Neural cell (in vitro differentiated cells): ENCODE data around the gene ANGPT4. TPM values are rescaled to one million over a fixed set of nuclear protein-coding genes. Genes with fewer than 3 reads are reported as not detected.

Source experiments
- H2AFZ ChIP-seq: fragments of 200-600, 300-800 bp; sonication (generic), shearing (Covaris generic); 2 replicates; pipeline ENCODE4 v1.6.0; 2014; ENCODE audit warnings: low read depth, mild to moderate bottlenecking, antibody characterized with exemption, low read length, moderate library complexity
- H3F3A ChIP-seq: fragments of 200-600 bp; shearing (Covaris generic); 2 replicates; pipeline ENCODE4 v1.6.1; 2016; ENCODE audit warnings: mild to moderate bottlenecking, moderate library complexity, mixed read lengths, antibody characterized with exemption, low read length; ENCODE audit not compliant: insufficient read depth, poor library complexity, severe bottlenecking
- H3K27ac ChIP-seq: fragments of 200-600, 300-800 bp; sonication (generic), shearing (Covaris generic); 2 replicates; pipeline ENCODE4 v1.5.1; 2014; ENCODE audit warnings: mild to moderate bottlenecking, low read length, moderate library complexity
- H3K27me3 ChIP-seq: fragments of 300-800, 200-600 bp; sonication (generic), shearing (Covaris generic); 2 replicates; pipeline ENCODE4 v1.6.0; 2014; ENCODE audit warnings: mild to moderate bottlenecking, low read depth, low read length, moderate library complexity; ENCODE audit not compliant: insufficient read depth
- H3K36me3 ChIP-seq: fragments of 300-800, 200-600 bp; sonication (generic), shearing (Covaris generic); 2 replicates; pipeline ENCODE4 v1.5.1; 2014; ENCODE audit warnings: mild to moderate bottlenecking, antibody characterized with exemption, low read length, moderate library complexity; ENCODE audit not compliant: insufficient read depth
- H3K4me2 ChIP-seq: fragments of 300-800, 200-600 bp; sonication (generic), shearing (Covaris generic); 2 replicates; pipeline ENCODE4 v1.6.0; 2014; ENCODE audit warnings: mild to moderate bottlenecking, low read length
- H3K4me3 ChIP-seq: fragments of 300-800, 200-600 bp; sonication (generic), shearing (Covaris generic); 2 replicates; pipeline ENCODE4 v1.5.1; 2014; ENCODE audit warnings: mild to moderate bottlenecking, low read length, moderate library complexity
- H3K79me2 ChIP-seq: fragments of 200-600 bp; shearing (Covaris generic); replicated peaks from 2 replicates; pipeline ENCODE4 v1.6.0; 2014; ENCODE audit warnings: mild to moderate bottlenecking, low read length, moderate library complexity; ENCODE audit not compliant: insufficient read depth
- H3K9ac ChIP-seq: fragments of 300-800, 200-600 bp; sonication (generic), shearing (Covaris generic); 2 replicates; pipeline ENCODE4 v1.6.1; 2016; ENCODE audit warnings: mild to moderate bottlenecking, low read length, mixed read lengths
- H3K9me2 ChIP-seq: fragments of 200-600 bp; shearing (Covaris generic); 2 replicates; pipeline ENCODE4 v1.6.1; 2016; ENCODE audit warnings: mild to moderate bottlenecking, low read length, mixed read lengths; ENCODE audit not compliant: insufficient read depth
- H3K9me3 ChIP-seq: fragments of 200-600, 300-800 bp; sonication (generic), shearing (Covaris generic); 2 replicates; pipeline ENCODE4 v1.6.1; 2016; ENCODE audit warnings: mild to moderate bottlenecking, mixed run types, low read length, moderate library complexity, mixed read lengths
- H4K20me1 ChIP-seq: fragments of 200-600 bp; shearing (Covaris generic); 2 replicates; pipeline ENCODE4 v1.6.1; 2016; ENCODE audit warnings: mild to moderate bottlenecking, mixed run types; ENCODE audit not compliant: insufficient read depth
- EP300 ChIP-seq: fragments of 450-650 bp; conservative IDR thresholded peaks from 2 replicates; pipeline ENCODE4 v1.6.1; 2014; ENCODE audit warnings: antibody characterized with exemption, mild to moderate bottlenecking, moderate library complexity; ENCODE audit not compliant: poor library complexity, severe bottlenecking
- EZH2 ChIP-seq: fragments of 200-600, 300-800 bp; shearing (Covaris generic), sonication (generic); IDR thresholded peaks from 2 replicates; pipeline ENCODE4 v1.6.1; 2014; ENCODE audit warnings: antibody characterized with exemption, low read length, borderline replicate concordance, mild to moderate bottlenecking; ENCODE audit not compliant: insufficient read depth, poor library complexity, severe bottlenecking
- MXI1 ChIP-seq: fragments of 450-650 bp; conservative IDR thresholded peaks from 2 replicates; pipeline ENCODE4 v1.6.1; 2014; ENCODE audit warnings: antibody characterized with exemption, mild to moderate bottlenecking; ENCODE audit not compliant: poor library complexity, severe bottlenecking
- POLR2AphosphoS5 ChIP-seq: IDR thresholded peaks from 2 replicates; pipeline ENCODE4 v1.6.1; 2012
- RAD21 ChIP-seq: fragments of 450-650 bp; conservative IDR thresholded peaks from 2 replicates; pipeline ENCODE4 v1.6.1; 2014; ENCODE audit warnings: antibody characterized with exemption, mild to moderate bottlenecking, moderate library complexity
- SMC3 ChIP-seq: fragments of 450-650 bp; conservative IDR thresholded peaks from 2 replicates; pipeline ENCODE4 v1.6.1; 2014; ENCODE audit warnings: antibody characterized with exemption, mild to moderate bottlenecking, moderate library complexity; ENCODE audit not compliant: poor library complexity
- TAF1 ChIP-seq: IDR thresholded peaks from 2 replicates; pipeline ENCODE4 v1.6.1; 2012; ENCODE audit warnings: low read depth
- polyA plus RNA-seq: library from polyadenylated mRNA; depleted of rRNA; stranded (reverse); fragments of >200 nt; gene quantifications from 2 replicates; pipeline ENCODE4 v1.2.3, GENCODE V29; 2014
- TF ChIP-seq, protein P1 (sequence below): IDR thresholded peaks from 2 replicates; pipeline ENCODE4 v1.6.1; 2012; ENCODE audit warnings: borderline replicate concordance
- TF ChIP-seq, protein P2 (sequence below): fragments of 450-650 bp; IDR thresholded peaks from 2 replicates; pipeline ENCODE4 v1.5.1; 2014; ENCODE audit warnings: antibody characterized with exemption, mild to moderate bottlenecking, moderate library complexity; ENCODE audit not compliant: poor library complexity, severe bottlenecking

The ANGPT4 gene
- polyA plus RNA-seq, 1 donor from 2014 or later, result not detected

DNA sequence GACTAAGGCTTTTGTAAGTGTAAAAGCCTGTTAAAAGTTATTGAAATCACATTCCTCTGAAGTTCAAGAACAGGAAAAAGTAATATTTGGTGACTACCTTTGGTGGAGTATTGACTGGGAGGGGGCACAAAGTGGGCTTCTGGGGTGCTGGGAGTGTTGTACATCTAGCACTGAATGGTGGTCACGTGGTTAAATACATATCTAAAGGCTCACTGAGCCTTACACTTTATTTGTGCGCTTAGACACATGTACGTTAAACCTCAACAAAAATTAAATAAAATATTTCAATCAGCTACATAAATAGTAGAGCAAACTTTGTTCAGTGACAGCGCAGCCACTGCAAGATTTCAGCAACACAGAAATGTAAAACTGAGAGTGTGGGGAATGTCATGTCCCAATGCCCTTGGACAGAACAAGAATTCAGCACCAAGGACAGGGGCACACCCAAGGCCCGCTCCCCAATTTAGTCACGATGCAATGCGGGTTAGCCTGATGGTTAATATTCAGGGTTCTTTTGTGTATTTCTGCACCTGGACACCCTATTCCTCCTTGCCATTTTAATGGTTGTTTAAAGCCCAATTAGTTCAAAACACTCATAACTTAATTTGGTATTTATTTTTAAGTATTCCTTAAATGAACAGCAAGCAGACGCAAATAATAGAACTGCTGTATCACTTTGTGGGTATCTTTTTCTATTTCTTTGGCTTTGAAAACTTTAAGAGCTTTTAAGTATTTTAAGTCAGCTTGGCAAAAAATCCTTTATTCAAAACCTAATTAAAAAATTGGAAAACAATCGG is 37.4 kb downstream of the ANGPT4 start:
- TF ChIP-seq, protein P1, sequence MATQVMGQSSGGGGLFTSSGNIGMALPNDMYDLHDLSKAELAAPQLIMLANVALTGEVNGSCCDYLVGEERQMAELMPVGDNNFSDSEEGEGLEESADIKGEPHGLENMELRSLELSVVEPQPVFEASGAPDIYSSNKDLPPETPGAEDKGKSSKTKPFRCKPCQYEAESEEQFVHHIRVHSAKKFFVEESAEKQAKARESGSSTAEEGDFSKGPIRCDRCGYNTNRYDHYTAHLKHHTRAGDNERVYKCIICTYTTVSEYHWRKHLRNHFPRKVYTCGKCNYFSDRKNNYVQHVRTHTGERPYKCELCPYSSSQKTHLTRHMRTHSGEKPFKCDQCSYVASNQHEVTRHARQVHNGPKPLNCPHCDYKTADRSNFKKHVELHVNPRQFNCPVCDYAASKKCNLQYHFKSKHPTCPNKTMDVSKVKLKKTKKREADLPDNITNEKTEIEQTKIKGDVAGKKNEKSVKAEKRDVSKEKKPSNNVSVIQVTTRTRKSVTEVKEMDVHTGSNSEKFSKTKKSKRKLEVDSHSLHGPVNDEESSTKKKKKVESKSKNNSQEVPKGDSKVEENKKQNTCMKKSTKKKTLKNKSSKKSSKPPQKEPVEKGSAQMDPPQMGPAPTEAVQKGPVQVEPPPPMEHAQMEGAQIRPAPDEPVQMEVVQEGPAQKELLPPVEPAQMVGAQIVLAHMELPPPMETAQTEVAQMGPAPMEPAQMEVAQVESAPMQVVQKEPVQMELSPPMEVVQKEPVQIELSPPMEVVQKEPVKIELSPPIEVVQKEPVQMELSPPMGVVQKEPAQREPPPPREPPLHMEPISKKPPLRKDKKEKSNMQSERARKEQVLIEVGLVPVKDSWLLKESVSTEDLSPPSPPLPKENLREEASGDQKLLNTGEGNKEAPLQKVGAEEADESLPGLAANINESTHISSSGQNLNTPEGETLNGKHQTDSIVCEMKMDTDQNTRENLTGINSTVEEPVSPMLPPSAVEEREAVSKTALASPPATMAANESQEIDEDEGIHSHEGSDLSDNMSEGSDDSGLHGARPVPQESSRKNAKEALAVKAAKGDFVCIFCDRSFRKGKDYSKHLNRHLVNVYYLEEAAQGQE, result peak; percentile 66
- TF ChIP-seq SMC3, result no peak
- no peak overlapping the region for H3K9ac ChIP-seq
- no peaks in the 10 kb centered on the region for H3K79me2 ChIP-seq

DNA sequence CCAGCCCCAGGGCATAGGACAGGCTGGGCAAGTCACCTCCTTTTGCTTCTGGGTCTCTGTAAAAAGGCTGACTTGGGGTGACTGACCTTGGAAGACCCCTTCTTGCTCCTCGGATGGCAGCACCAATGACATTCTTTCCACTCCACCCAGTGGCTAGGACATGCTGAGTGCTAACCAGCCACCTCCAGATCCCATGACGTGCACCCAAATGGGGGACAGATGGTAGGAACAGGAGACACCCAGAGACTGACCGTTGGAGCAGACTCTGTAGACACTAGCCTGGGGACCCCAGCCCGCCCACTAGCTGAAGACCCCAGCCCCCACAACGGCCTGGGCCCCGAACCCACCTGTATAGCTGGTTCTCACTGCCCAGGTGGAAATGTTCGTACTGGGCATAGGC is 38.3 kb downstream of the ANGPT4 start:
- no peak overlapping the region for H3K4me2 ChIP-seq
- no peaks in the 10 kb centered on the region for H3K79me2 ChIP-seq
- H3K36me3 ChIP-seq, result no peaks in the 10 kb centered on the region
- no peak overlapping the region for H3K4me3 ChIP-seq
- TF ChIP-seq TAF1 (no peak), POLR2AphosphoS5 (no peak), RAD21 (no peak), EP300 (no peak), SMC3 (no peak)
- no peak overlapping the region for H2AFZ ChIP-seq
- no peaks in the 10 kb centered on the region for H3K9me3 ChIP-seq
- H3K9me2 ChIP-seq, result no peaks in the 10 kb centered on the region
- no peaks in the 10 kb centered on the region for H4K20me1 ChIP-seq
- H3K27ac ChIP-seq, result no peak overlapping the region
- peaks cover 8% of the 10 kb centered on the region for H3K27me3 ChIP-seq
- H3K9ac ChIP-seq, result no peak overlapping the region
- H3F3A ChIP-seq, result no peaks in the 10 kb centered on the region

More for the DNA sequence above, 37.4 kb downstream of the ANGPT4 start:
- Histone ChIP-seq H4K20me1 (no peaks in the 10 kb centered on the region), H3K27me3 (peaks cover 8% of the 10 kb centered on the region), H3K9me3 (no peaks in the 10 kb centered on the region), H3K4me2 (no peak overlapping the region), H3K4me3 (no peak overlapping the region), H2AFZ (no peak overlapping the region), H3K9me2 (no peaks in the 10 kb centered on the region), H3K36me3 (no peaks in the 10 kb centered on the region), H3F3A (no peaks in the 10 kb centered on the region), H3K27ac (no peak overlapping the region)

DNA sequence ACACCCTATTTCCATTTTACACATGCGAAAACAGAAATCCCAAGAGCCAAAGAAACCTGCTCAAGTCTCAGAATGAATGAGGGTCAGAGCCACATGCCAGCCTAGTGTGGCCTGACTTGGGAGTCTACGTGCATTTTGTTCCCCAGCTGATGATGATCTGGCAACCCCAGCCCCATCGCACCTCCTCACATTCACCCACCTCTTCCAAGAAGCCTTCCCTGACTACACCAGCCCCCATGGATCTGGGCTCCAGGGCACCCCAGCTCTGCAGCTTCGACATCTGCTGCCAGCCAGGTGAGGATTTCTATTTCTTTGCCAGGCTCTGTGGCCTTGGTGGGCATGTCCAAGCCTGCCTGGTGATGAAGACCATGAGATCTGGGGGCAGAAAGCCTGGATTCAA is 41.0 kb downstream of the ANGPT4 start:
- Histone ChIP-seq H2AFZ (no peak overlapping the region), H3K79me2 (no peaks in the 10 kb centered on the region), H3K9me3 (no peaks in the 10 kb centered on the region), H3K9me2 (no peaks in the 10 kb centered on the region), H3K27me3 (peaks cover 7% of the 10 kb centered on the region), H3K9ac (no peak overlapping the region), H3K4me2 (no peak overlapping the region), H3K36me3 (no peaks in the 10 kb centered on the region), H3K4me3 (no peak overlapping the region), H3K27ac (no peak overlapping the region), H4K20me1 (no peaks in the 10 kb centered on the region), H3F3A (no peaks in the 10 kb centered on the region)
- TF ChIP-seq EP300 (no peak), SMC3 (no peak), EZH2 (no peak), POLR2AphosphoS5 (no peak), RAD21 (no peak), MXI1 (no peak), TAF1 (no peak)
- TF ChIP-seq, protein P2, sequence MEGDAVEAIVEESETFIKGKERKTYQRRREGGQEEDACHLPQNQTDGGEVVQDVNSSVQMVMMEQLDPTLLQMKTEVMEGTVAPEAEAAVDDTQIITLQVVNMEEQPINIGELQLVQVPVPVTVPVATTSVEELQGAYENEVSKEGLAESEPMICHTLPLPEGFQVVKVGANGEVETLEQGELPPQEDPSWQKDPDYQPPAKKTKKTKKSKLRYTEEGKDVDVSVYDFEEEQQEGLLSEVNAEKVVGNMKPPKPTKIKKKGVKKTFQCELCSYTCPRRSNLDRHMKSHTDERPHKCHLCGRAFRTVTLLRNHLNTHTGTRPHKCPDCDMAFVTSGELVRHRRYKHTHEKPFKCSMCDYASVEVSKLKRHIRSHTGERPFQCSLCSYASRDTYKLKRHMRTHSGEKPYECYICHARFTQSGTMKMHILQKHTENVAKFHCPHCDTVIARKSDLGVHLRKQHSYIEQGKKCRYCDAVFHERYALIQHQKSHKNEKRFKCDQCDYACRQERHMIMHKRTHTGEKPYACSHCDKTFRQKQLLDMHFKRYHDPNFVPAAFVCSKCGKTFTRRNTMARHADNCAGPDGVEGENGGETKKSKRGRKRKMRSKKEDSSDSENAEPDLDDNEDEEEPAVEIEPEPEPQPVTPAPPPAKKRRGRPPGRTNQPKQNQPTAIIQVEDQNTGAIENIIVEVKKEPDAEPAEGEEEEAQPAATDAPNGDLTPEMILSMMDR, result no peak
- TF ChIP-seq, protein P1, result no peak
